Fibroblast of villous mesenchyme (primary cell): Measurements from ENCODE around the gene PARP3. TPM values are rescaled to one million over a fixed set of nuclear protein-coding genes. Genes with fewer than 3 reads are reported as not detected.
A peak's percentile ranks its signal among the peaks of the same experiment; 100 is the strongest.

ENCODE experiments used
- DNase-seq: peaks from one replicate; pipeline ENCODE4 v3.0.0-alpha.2; 2010; ENCODE audit warnings: low read depth
- H3K4me3 ChIP-seq: 2 replicates; pipeline ENCODE4 v1.5.1; 2011; ENCODE audit warnings: low read depth, mild to moderate bottlenecking, low read length
- total RNA-seq: library from RNA; depleted of rRNA; stranded (reverse); fragments of >200 nt; gene quantifications from 2 replicates; pipeline ENCODE4 v1.2.3, GENCODE V29; 2012
- TF ChIP-seq, protein P1 (sequence below): IDR thresholded peaks from 2 replicates; pipeline ENCODE4 v1.5.1; 2012; ENCODE audit warnings: low read depth, mild to moderate bottlenecking, low read length; ENCODE audit not compliant: insufficient read depth

Gene PARP3
- total RNA-seq, 1 donor, result 24.6 TPM

DNA sequence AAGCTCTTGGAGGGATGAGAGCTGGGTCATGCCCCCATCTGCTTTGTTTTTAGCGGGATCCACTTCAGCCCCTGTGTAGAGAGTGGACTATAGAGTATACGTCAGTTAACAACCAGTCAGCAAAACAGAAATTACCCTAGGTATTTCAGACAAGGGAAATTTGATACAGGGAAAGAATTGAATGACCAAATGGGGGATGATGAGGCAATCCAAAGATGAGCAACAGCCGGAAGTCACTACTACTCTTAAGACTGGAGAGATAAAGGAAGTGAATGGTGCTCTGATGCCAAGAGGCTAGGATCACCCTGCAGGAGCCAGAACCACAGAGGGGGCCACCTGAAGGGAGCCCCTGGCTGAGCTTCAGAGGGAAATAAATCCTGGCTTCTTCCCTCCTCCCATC lies 11.3 kb downstream of the PARP3 start:
- no peak overlapping the region for H3K4me3 ChIP-seq
- TF ChIP-seq, protein P1, sequence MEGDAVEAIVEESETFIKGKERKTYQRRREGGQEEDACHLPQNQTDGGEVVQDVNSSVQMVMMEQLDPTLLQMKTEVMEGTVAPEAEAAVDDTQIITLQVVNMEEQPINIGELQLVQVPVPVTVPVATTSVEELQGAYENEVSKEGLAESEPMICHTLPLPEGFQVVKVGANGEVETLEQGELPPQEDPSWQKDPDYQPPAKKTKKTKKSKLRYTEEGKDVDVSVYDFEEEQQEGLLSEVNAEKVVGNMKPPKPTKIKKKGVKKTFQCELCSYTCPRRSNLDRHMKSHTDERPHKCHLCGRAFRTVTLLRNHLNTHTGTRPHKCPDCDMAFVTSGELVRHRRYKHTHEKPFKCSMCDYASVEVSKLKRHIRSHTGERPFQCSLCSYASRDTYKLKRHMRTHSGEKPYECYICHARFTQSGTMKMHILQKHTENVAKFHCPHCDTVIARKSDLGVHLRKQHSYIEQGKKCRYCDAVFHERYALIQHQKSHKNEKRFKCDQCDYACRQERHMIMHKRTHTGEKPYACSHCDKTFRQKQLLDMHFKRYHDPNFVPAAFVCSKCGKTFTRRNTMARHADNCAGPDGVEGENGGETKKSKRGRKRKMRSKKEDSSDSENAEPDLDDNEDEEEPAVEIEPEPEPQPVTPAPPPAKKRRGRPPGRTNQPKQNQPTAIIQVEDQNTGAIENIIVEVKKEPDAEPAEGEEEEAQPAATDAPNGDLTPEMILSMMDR, result no peak
- DNase-seq, result peak; percentile 59

- DNase-seq, result no peak
- no peak overlapping the region for H3K4me3 ChIP-seq
- TF ChIP-seq, protein P1, result no peak
These were observed 11.9 kb downstream of the PARP3 start for GRCh38 chr3:51954105-51954504.

- TF ChIP-seq, protein P1, result no peak
- DNase-seq, result no peak
- H3K4me3 ChIP-seq, result no peak overlapping the region
These were observed 12.6 kb downstream of the PARP3 start for GRCh38 chr3:51954713-51955112.

- no peak within 1 kb of the TSS for H3K4me3 ChIP-seq
- no peak for DNase-seq
- TF ChIP-seq, protein P1, result no peak
These were observed 13.2 kb downstream of the PARP3 start, which contains the start of gene GPR62 for GRCh38 chr3:51955175-51955892. Gene GPR62, plus strand, starts transcription at chr3:51955381. Its CDS starts 272 bp downstream, at chr3:51955653.

- DNase-seq, result peak; percentile 42
- TF ChIP-seq, protein P1, result peak; percentile 30
- H3K4me3 ChIP-seq, result no peak overlapping the region
These were observed 14.0 kb downstream of the PARP3 start for GRCh38 chr3:51955893-51956770.

DNA sequence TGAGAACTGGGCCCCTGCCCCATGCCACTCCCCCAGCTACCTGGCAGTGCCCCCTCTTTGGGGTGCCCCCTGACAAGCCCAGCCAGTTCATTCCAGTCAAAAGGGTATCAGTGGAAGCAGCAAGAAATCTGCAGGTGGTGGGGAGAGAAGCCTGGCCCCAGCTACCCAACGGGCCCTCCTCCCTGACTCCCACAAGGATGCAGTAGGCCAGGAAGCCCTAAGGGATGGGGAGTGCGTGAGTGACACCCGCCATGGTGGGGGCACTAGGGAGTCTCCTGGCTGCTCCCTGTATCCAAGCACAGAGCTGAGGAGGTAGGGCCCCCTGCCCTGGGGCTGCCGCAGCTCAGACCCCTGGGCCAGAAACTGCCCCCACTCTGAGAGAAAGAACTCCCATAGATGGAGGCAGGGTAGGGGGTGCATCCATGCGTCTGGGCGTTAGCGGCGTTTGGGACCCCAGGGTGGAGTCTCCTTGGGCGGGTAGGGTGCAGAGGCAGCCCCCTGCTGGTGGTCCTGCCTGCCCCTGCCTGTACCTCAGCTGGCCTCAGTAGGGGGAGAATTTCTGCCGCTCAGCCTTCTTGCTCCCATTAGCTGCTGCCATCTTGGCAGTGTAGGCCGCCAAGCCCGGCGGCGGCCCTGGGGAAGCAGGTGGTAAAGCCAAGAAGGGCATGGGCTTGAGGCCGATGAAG lies 15.5 kb downstream of the PARP3 start:
- TF ChIP-seq, protein P1, result no peak
- H3K4me3 ChIP-seq, result no peak overlapping the region
- DNase-seq, result no peak
